GM19468 (cell line): Measurements from ENCODE around the gene KCTD7.
"Not testable (repeated sequence)": the region's sequence is repeated elsewhere in the genome, so short reads cannot be mapped to it uniquely, and the experiment has no call there.

Source experiments
- ATAC-seq: cut with Tn5 transposase; IDR thresholded peaks from one replicate; pipeline ENCODE4 v1.9.1; 2021; ENCODE audit warnings: mild to moderate bottlenecking, moderate library complexity, moderate number of reproducible peaks; ENCODE audit not compliant: unreplicated experiment; ENCODE audit errors: extremely low read depth

The KCTD7 gene

GRCh38 chr7:66643395-66643794, 14.7 kb downstream of the KCTD7 start:
- no peak for ATAC-seq

DNA sequence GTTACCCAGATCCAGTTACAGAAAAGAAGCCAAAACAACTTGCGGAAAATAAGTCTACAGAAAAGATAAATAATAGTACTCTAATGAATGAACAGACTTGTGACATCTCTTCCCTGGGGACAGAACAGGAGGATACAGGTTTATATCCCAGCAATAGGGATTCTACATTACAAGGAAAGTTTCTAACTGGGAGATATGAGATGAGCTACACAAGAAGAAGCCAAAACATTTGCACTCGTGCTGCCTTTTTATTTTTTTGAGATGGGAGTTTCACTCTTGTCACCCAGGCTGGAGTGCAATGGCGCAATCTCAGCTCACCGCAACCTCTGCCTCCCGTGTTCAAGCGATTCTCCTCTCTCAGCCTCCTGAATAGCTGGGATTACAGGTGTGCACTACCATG, 22.3 kb downstream of the KCTD7 start:
- ATAC-seq = not testable (repeated sequence)

DNA sequence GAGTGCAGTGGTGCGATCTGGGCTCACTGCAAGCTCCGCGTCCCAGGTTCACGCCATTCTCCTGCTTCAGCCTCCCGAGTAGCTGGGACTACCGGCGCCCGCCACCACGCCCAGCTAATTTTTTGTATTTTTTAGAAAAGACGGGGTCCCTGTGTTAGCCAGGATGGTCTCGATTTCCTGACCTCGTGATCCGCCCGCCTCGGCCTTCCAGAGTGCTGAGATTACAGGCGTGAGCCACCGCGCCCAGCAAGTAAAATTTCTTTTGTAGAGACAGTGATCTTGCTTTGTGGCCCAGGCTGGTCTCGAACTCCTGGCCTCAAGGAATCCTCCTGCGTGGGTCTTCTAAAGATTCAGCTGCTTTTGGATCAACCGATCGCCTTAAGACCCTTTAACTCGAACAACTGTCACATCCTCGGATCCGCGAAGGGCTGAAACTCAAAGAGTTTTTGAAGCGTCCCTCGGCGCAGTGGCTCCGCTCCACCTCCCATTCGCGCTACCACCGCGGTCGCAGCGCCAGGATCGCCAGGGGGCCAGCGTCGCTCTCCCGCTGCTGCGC, 25.1 kb downstream of the KCTD7 start:
- not testable (repeated sequence) for ATAC-seq

DNA sequence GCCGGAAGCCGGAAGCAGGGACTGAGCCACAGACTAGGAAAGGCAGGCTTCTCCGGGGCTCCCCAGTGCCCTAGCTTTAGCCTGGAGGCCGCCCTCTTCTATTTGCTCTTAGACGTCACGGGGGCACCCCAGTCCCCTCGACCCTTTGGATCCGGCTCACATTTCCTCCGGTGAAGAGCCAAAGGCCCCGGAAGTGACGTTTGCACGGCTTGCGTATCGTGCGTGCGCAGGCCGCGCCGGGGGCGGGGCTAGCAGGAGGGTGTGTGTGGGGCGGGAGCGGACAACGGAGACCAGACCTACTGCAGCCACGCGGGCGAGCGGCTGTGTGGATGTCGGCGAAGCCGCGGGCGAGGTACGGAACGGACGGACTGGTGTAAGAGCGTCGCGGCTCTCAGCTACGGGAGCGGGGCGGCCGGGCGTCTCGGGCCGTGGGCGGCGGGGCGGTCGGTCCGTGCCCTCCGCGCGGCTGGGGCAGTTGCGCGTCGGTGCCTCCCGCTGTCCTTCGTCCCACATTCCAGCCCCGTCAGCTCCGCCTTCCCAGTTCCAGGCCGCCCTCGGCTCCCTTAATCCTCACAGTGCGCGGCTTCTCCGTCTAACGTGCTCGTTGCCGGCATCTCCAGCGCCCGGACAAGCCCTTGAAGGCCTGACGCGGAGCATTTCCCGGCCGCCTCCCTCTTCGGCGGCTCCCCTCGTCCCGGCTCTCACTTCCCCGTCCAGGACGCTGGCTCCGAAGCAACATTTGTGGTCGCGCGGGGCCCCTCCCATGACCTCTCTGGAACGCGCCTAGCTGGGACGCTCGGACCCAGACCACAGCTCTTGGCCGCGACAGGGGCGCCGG, 25.8 kb downstream of the KCTD7 start:
- peak; percentile 89 for ATAC-seq

- ATAC-seq = not testable (repeated sequence)
Measured at GRCh38 chr7:66655113-66655806, 26.6 kb downstream of the KCTD7 start.

GRCh38 chr7:66655826-66656485, 27.3 kb downstream of the KCTD7 start:
- not testable (repeated sequence) for ATAC-seq

GRCh38 chr7:66657798-66658197, 29.1 kb downstream of the KCTD7 start:
- ATAC-seq = no peak

DNA sequence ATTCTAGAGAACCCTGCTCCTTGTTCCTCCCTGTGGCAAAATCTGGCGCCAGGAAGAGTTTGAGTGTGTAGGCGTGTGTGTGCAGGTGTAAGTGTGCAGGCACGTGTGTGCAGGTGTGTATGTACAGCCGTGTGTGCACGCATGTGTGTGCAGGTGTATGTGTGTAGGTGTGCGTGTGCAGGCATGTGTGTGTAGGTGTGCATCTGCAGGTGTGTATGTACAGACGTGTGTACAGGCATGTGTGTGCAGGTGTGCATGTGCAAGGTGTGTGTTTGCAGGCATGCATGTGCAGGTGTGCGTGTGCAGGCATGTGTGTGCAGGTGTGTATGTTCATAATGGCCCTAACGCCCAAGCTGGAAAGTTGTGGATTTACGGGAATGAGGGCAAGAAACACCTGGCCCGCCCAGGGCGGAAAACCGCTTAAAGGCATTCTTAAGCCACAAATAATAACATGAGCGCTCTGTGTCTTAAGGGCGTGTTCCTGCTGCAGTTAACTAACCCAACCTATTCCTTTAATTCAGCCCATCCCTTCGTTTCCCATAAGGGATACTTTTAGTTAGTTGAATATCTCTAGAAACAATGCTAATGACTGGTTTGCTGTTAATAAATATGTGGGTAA, 34.1 kb downstream of the KCTD7 start:
- no peak for ATAC-seq

DNA sequence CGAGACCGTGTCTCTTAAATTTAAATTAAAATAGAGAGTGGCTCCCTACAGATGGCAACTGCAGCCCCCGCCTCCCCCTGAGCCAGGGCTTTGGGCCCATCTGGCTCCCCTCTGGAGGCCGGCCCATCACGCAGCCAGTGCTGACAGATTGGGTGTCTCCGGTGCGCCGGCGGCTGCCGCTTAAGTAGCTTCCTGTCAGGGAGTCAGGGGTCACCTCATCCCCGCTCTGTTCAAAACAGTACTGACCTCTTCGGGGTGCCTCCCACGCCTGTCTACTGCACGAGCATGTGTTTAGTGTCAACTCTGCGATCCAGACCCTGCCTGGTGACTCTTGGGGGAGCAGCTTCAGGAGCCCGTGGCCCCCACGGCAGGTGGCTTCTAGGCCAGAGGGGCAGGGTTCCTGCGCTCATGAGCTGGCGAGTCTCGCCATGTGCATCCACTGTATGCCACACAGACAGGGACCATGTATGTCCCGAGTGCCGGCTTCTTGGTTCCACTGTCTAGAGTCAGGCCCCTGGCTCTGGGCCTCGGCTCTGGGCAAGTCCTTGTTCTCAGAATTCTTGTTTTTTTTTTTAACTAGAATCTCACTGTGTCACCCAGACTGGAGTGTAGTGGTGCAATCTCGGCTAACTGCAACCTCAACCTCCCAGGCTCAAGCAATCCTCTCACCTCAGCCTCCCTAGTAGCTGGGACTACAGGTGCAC, 36.1 kb downstream of the KCTD7 start:
- no peak for ATAC-seq

GRCh38 chr7:66666313-66666952, 37.8 kb downstream of the KCTD7 start:
- no peak for ATAC-seq

DNA sequence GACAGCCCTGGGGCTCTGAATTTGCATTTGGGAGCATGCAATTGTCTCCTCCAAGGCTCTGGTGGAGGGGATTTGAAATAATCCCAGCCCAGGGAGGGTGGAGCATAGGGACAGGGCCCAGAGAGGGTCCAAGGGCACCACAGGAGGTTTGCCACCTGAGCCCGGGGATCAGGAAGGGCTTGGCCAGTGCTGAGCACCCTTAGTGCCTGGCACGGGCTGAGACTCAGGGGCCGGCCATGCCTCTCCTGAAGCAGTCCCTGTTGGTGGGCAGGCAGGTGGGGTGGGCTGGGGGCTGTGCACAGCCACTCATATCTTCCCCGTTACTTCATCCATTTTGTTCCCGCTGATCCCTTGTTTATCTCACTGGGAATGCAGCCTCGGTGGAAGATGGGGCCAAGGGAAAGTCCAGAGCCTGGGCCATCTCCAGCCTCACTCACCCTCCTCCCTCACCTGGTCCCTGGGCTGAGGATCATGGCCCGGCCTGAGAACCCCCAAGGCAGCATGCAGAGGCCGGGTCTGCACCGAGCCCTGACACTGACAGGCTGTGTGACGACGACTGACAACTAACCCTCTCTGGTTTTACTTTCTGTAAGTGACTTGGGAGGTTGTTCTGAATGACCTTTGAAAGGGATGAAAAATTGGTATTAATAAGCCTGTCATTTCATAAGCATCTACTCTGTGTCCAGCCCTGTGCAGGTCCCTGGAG, 38.5 kb downstream of the KCTD7 start:
- no peak for ATAC-seq

DNA sequence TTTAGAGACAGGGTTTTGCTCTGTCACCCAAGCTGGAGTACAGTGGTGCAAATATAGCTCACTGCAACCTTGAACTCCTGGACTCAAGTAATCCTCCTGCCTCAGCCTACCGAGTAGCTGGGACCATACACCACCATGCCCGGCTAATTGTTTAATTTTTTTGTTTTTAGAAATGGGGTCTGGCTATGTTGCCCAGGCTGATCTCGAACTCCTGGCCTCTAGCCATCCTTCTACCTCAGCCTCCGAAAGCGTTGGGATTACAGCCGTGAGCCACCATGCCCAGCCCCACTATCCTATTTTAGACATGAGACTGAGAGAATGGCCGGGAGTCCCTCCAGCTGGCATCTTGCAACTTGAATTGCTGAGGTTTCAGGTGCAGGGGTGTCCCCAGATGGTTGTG, 39.4 kb downstream of the KCTD7 start:
- ATAC-seq = no peak

DNA sequence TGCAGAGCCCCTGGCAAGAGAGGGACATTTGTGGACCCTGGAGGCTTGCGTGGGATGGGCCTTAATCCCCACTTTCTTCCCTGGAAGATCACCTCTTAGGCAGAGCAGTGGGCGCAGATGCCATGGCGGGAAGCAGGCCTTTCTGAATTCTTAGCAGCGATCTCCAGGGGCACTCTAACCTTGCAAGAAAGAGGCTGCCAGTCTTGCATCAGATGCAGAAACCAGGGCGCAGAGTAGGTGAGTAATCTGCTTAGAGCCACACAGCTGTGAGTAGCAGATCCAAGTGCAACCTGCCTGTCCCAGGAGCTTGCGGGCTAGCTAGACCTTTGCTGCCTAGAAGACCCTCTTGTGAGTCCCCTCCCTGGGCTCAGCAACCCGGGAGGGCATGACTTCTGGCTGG, 40.0 kb downstream of the KCTD7 start:
- ATAC-seq = no peak

- ATAC-seq = no peak
Measured at GRCh38 chr7:66669088-66669487, 40.4 kb downstream of the KCTD7 start.

DNA sequence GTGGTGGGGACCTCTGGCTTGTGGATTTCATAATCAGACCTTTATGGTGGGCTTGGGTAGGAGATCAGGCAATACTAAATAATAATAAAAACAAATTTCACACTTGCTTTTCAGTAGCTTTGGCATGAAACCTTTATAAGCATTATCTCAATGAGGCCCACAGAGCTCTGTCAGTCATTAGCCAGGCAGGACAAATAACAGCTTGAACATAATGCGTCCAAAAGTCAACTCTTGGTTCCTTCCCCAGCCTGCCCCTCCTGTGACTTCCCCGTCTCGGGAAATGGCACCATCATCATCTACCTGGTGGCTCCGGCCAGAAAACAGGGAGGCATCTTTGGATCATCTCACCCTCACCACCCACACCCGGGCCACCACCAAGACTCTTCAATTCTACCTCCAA, 40.8 kb downstream of the KCTD7 start:
- no peak for ATAC-seq

DNA sequence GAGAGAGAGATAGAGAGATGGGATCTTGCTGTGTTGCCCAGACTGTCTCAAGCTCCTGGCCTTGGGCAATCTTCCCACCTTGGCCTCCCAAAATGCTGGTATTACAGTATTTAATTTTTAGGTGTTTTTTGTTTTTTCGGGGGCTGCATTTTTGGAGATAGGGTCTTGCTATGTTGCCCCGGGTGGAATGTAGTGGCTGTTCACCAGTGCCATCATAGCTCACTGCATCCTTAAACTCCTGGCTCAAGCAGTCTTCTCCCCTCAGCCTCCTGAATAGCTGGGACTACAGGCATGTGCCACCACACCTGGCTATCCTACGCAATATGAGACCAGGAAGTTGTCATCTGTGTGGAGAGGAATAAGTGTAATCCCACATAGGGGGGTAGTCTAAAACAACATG, 42.4 kb downstream of the KCTD7 start:
- ATAC-seq = no peak

DNA sequence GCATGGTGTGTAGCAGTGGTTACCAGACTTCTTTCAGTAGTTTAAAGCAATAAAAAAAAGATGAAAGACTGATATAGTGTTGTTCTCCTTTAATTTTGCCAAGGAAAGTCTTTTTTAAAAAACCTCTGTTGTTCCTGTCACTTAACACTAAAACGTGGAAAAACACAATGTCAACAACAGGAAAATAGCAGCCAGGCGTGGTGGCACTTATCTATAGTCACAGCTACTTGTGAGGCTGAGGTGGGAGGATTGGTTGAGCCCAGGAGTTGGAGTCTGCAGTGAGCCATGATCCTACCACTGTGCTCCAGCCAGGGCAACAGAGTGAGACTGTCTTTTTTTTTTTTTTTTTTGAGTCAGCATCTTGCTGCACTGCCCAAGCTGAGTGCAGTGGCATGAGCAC, 42.8 kb downstream of the KCTD7 start:
- not testable (repeated sequence) for ATAC-seq

GRCh38 chr7:66672432-66673123, 43.9 kb downstream of the KCTD7 start:
- not testable (repeated sequence) for ATAC-seq
